ENCODE results near the gene IPO11.

IPO11 gene

GRCh38 chr5:62627121-62627520 lies 214.6 kb downstream of the IPO11 start:
- H3K27ac ChIP-seq = no peak overlapping the region
- no peak for TF ChIP-seq CTCF (IDR thresholded peaks at IDR 0.05; ENCODE audit: low read depth, low read length)

GRCh38 chr5:62627901-62628300 lies 215.3 kb downstream of the IPO11 start:
- no peaks in the 10 kb centered on the region for H3K9me3 ChIP-seq (ENCODE audit: severe bottlenecking)
- peaks cover 8% of the 10 kb centered on the region for H3K36me3 ChIP-seq
- no peaks in the 10 kb centered on the region for H3K27me3 ChIP-seq (ENCODE audit: insufficient read depth, low read depth, severe bottlenecking)
- H3K27ac ChIP-seq = no peak overlapping the region
- DNase-seq = no peak
- no peak for TF ChIP-seq CTCF (IDR thresholded peaks at IDR 0.05; ENCODE audit: low read depth, low read length)
- no peak overlapping the region for H3K4me3 ChIP-seq (ENCODE audit: low read depth, low read length)

More at GRCh38 chr5:62627121-62627520, 214.6 kb downstream of the IPO11 start:
- Histone ChIP-seq H3K36me3 (peaks cover 8% of the 10 kb centered on the region), H3K27me3 (ENCODE audit: insufficient read depth, low read depth, severe bottlenecking) (no peaks in the 10 kb centered on the region), H3K9me3 (ENCODE audit: severe bottlenecking) (no peaks in the 10 kb centered on the region), H3K4me3 (ENCODE audit: low read depth, low read length) (no peak overlapping the region)
- no peak for DNase-seq

GRCh38 chr5:62631909-62632580 lies 219.5 kb downstream of the IPO11 start:
- DNase-seq = no peak
- Histone ChIP-seq H3K27me3 (ENCODE audit: insufficient read depth, low read depth, severe bottlenecking) (no peaks in the 10 kb centered on the region), H3K27ac (no peak overlapping the region), H3K4me3 (ENCODE audit: low read depth, low read length) (no peak overlapping the region), H3K36me3 (peaks cover 8% of the 10 kb centered on the region), H3K9me3 (ENCODE audit: severe bottlenecking) (no peaks in the 10 kb centered on the region)
- no peak for TF ChIP-seq CTCF (IDR thresholded peaks at IDR 0.05; ENCODE audit: low read depth, low read length)

- no peak for TF ChIP-seq CTCF (IDR thresholded peaks at IDR 0.05; ENCODE audit: low read depth, low read length)
- DNase-seq = no peak
- no peak overlapping the region for H3K27ac ChIP-seq
- H3K36me3 ChIP-seq = peaks cover under 1% of the 10 kb centered on the region; the same call in 1 of the 2 replicates
- H3K4me3 ChIP-seq (ENCODE audit: low read depth, low read length) = no peak overlapping the region
- no peaks in the 10 kb centered on the region for H3K9me3 ChIP-seq (ENCODE audit: severe bottlenecking)
- H3K27me3 ChIP-seq (ENCODE audit: insufficient read depth, low read depth, severe bottlenecking) = no peaks in the 10 kb centered on the region
Measured at GRCh38 chr5:62633243-62633642, 220.7 kb downstream of the IPO11 start.

GRCh38 chr5:62640446-62640845 lies 227.9 kb downstream of the IPO11 start:
- DNase-seq = no peak
- H3K27me3 ChIP-seq (ENCODE audit: insufficient read depth, low read depth, severe bottlenecking) = no peaks in the 10 kb centered on the region
- no peaks in the 10 kb centered on the region for H3K36me3 ChIP-seq
- no peak overlapping the region for H3K27ac ChIP-seq
- H3K9me3 ChIP-seq (ENCODE audit: severe bottlenecking) = no peaks in the 10 kb centered on the region
- TF ChIP-seq CTCF (IDR thresholded peaks at IDR 0.05; ENCODE audit: low read depth, low read length) = no peak
- H3K4me3 ChIP-seq (ENCODE audit: low read depth, low read length) = no peak overlapping the region

GRCh38 chr5:62642468-62642867 lies 229.9 kb downstream of the IPO11 start:
- no peaks in the 10 kb centered on the region for H3K36me3 ChIP-seq
- H3K27ac ChIP-seq = no peak overlapping the region
- no peaks in the 10 kb centered on the region for H3K27me3 ChIP-seq (ENCODE audit: insufficient read depth, low read depth, severe bottlenecking)
- no peak for TF ChIP-seq CTCF (IDR thresholded peaks at IDR 0.05; ENCODE audit: low read depth, low read length)
- DNase-seq = no peak
- no peak overlapping the region for H3K4me3 ChIP-seq (ENCODE audit: low read depth, low read length)
- no peaks in the 10 kb centered on the region for H3K9me3 ChIP-seq (ENCODE audit: severe bottlenecking)
